GM12865 (cell line): ENCODE results near the gene CFLAR.

Experiments
- DNase-seq: peaks from one replicate; pipeline ENCODE4 v3.0.0; 2010; ENCODE audit warnings: low read depth
- H3K4me3 ChIP-seq: 2 replicates; pipeline ENCODE4 v1.5.1; 2011; ENCODE audit warnings: mild to moderate bottlenecking, low read depth, low read length, control low read depth
- CTCF ChIP-seq: IDR thresholded peaks from 2 replicates; pipeline ENCODE4 v1.5.1; 2011; ENCODE audit warnings: low read length, control low read depth, low read depth, inconsistent platforms; ENCODE audit not compliant: insufficient read depth; ENCODE audit errors: missing control alignments

Gene CFLAR

GRCh38 chr2:201203916-201204654 lies 88.1 kb downstream of the CFLAR start:
- H3K4me3 ChIP-seq: no peak overlapping the region
- DNase-seq: no peak
- no peak for TF ChIP-seq CTCF

DNA sequence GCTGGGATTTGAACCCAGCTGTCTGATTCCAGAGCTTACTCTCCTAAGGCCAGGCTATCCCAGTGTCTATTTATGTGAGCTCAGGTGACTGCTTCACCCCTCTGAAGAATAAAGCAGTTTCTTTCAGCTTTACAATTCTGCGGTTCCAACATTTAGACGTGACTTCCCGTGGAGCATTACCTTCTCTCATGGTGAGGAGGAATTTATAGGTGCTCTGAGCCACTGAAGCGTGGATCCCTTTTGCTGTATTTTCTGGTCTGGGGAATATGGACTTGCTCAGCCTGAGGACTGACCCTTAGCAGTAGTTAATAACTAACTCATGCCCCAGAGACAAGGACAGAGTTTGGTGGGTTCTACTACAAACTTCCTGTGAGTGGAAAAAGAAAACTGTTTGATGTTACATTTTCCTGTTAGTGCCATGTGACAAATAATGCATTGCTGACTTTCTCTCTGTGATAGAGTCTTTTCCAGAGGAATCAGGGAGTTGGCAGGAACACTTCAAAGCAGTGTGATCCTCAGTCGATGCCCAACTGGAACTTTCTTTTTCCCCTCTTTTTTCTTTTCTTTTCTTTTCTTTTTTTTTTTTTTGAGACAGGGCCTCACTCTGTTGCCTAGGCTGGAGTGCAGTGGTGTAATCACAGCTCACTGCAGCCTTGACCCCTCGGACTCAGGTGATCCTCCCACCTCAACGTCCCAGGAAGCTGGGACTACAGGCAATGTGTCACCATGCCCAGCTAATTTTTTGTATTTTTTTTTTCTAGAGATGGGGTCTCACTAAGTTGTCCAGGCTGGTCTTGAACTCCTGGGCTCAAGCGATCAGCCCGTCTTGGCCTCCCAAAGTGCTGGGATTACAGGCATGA lies 88.9 kb downstream of the CFLAR start:
- no peak overlapping the region for H3K4me3 ChIP-seq
- DNase-seq: peak; percentile 35
- no peak for TF ChIP-seq CTCF

DNA sequence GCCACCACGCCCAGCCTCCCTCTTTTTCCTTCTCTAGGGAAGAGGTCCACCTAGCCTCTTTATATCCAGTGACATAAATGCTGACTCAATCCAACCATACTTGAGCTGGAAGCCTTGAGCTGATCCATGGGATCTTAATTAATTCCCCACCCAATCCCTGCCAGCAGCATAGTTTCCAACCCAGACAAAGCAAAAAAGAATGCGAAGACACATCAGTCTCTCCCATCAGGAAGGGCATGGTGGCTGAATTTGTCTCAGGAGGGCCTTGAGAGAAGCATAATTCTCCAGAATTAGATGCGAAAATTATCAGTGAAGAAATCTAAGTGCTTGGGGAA lies 89.5 kb downstream of the CFLAR start:
- H3K4me3 ChIP-seq: no peak overlapping the region
- DNase-seq: no peak
- TF ChIP-seq CTCF: no peak

- no peak for TF ChIP-seq CTCF
Observed at GRCh38 chr2:201208563-201209252, 92.7 kb downstream of the CFLAR start.

DNA sequence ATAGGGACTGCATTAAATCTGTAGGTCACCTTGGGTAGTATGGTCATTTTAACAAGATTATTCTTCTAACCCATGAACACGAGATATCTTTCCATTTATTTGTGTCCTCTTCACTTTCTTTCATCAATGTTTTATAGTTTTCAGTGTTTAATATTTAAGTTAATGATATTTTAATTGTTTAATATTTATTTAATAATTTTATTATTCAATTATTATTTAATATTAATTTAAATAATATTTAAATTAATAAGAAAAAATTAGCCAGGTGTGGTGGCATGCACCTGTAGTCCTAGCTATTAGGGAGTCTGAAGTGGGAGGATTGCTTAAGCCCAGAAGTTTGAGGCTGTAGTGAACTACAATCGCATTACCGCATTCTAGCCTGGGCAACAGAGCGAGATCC lies 100.0 kb downstream of the CFLAR start:
- no peak overlapping the region for H3K4me3 ChIP-seq
- no peak for DNase-seq
- no peak for TF ChIP-seq CTCF

More at GRCh38 chr2:201208563-201209252, 92.7 kb downstream of the CFLAR start:
- H3K4me3 ChIP-seq: no peak overlapping the region
- DNase-seq: peak; percentile 59

DNA sequence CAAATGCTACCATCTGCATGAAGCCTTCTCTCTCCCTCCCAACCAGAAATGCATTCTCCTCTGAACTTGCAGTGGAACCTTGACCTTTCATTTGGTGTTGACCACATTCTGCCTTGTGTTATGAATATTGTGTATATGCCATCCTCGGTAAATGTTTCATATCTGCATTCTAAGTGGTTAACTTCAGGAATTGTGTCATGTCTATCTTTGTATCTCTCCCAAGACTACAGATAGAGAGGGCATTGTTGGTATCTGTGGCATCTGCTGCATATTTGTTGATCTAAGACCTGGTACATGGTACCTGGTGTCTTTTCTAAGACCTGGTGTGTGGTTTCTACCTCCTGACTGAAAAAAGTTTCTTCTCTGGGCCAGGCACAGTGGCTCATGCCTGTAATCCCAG lies 101.0 kb downstream of the CFLAR start:
- no peak overlapping the region for H3K4me3 ChIP-seq
- TF ChIP-seq CTCF: no peak
- DNase-seq: no peak
